Left renal pelvis (tissue), 4 donors: Measurements from ENCODE around the gene UBXN10. TPM values are rescaled to one million over a fixed set of nuclear protein-coding genes. Genes with fewer than 3 reads are reported as not detected.
"Not testable (repeated sequence)": the region's sequence is repeated elsewhere in the genome, so short reads cannot be mapped to it uniquely, and the experiment has no call there.

Experiments
- DNase-seq, 4 donors: peaks; one replicate each; pipeline ENCODE4 v3.0.0-alpha.2; 2013; ENCODE audit warnings: low read depth in 4 of 4, low spot score in 3 of 4
- polyA plus RNA-seq, 4 donors: library from polyadenylated mRNA; unstranded; fragments of 120-200 nt; gene quantifications; one replicate each; pipeline ENCODE4 v1.2.1, GENCODE V29; 2013; ENCODE audit not compliant: insufficient read length in 4 of 4

The UBXN10 gene
- polyA plus RNA-seq, 4 donors, result 2.2 to 6.5 (median 5.7) TPM

DNA sequence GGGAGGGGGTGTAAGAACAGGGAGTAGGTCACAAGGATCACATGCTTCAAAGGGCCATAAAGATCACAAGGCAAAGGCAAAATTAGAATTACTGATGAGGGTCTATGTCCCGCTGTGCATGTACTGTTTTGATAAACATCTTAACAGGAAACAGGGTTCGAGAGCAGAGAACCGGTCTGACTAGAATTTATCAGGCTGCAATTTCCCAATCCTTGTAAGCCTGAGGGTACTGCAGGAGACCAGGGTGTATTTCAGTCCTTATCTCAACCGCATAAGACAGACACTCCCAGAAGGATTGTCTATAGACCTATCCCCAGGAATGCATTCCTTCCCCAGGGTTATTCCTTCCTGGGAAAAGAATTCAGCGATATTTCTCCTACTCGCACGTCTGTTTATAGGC lies 46.7 kb downstream of the UBXN10 start:
- not testable (repeated sequence) for DNase-seq

- no peak for DNase-seq
Observed at GRCh38 chr1:20233394-20233793, 47.5 kb downstream of the UBXN10 start.

DNA sequence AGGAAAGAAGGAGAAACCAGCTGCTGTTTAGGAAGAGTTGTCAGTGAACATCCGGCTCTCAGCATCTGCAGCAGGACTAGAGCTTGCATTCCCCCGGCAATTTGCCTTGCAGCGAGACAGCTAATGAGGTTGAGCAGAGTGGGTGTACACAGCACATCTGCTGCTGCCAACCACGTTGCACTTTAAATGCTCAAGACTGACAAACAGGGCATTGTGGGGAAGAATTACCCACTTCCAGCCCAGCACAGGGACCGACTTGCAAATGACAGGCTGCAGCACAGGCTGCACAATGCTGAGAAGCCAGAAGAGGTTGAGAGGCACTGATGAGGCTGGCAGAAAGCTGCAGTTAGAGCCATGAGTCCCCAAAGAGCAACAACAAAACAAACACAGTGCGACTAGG lies 48.0 kb downstream of the UBXN10 start:
- no peak for DNase-seq

DNA sequence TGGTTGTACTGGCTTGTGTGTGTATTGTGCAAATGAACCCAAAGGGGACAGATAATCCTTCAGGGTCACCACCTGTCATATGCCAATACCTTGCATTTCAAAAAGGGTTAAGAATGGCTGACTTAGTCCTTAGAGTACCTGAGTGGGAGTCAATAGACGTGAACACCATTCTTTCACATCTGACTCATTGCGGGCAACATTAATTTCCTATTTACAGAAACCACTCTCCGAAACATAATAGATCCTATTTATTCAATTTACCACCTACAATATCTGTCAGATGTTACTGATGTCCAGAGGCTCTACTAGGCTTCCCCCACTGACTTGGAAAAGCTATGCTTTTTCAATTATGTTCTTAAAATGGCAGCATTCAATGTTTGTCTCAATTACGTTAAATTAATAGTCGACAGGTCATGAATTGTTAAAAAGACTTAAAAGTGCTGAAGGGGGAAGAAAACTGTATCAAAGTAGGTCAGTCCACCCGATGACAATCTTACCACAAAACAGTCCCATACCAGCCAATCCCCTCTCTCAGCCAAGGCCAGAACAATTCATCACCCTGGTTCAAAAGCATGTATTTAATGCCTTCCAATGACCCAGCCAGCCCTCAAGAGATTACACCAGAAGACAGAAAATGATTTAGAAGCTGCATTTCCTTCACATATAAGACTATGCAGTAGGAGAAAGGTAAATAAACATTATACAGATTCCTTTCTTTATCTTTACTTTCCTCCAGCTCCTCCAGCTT lies 49.1 kb downstream of the UBXN10 start:
- no peak for DNase-seq

DNA sequence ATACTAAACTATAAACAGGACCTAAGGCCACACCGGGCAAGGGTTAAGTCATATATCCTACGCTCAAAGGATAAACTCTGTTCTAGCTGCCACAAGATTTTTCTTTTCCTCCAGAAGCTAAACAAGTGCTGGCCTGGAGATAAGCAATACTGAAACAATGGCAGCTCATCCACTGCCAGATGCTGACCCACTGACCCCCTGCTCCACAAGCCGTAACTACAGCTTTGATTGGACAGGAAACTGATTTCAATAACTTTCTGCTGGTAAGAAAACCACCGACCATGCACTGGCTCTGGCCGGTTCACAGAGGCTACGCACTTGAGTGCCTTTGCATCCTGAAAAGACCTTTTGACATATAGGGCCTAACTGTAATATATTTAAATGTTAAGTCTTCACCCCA lies 51.8 kb downstream of the UBXN10 start:
- DNase-seq, result no peak

GRCh38 chr1:20240012-20240411 lies 54.1 kb downstream of the UBXN10 start:
- no peak for DNase-seq

GRCh38 chr1:20242890-20243479 lies 57.1 kb downstream of the UBXN10 start:
- no peak for DNase-seq

Other genes starting within 250 kb of the UBXN10 start
- under 1 TPM in 2 of 4 donors, not detected in 2; 0.18 to 0.25 TPM for gene PLA2G2A, start 206.5 kb upstream of the UBXN10 start, polyA plus RNA-seq
- not detected for gene PLA2G5, start 115.9 kb upstream of the UBXN10 start, polyA plus RNA-seq
- under 1 TPM in 2 of 4 donors, not detected in 2; 0.08 to 0.11 TPM for gene PLA2G2D, start 66.6 kb upstream of the UBXN10 start, polyA plus RNA-seq
- gene PLA2G2F, start 46.8 kb upstream of the UBXN10 start, polyA plus RNA-seq, result 1 to 10 TPM in 1 of 4 donors, under 1 TPM in 2, not detected in 1; 0.13 to 1.0 (median 0.93) TPM
- under 1 TPM in 3 of 4 donors, not detected in 1; 0.09 to 0.26 (median 0.14) TPM for gene PLA2G2C, start 422 bp downstream of the UBXN10 start, polyA plus RNA-seq
- 1 to 10 TPM in 3 of 4 donors, under 1 TPM in 1; 0.40 to 2.0 (median 1.6) TPM for gene VWA5B1, start 104.8 kb downstream of the UBXN10 start, polyA plus RNA-seq